Fibroblast of peridontal ligament (primary cell): ENCODE results near the gene CCDC3.
A peak's percentile ranks its signal among the peaks of the same experiment; 100 is the strongest.

Experiments used
- DNase-seq: peaks from one replicate; pipeline ENCODE4 v3.0.0-alpha.2; 2010; ENCODE audit errors: extremely low read depth

The CCDC3 gene

GRCh38 chr10:12924911-12925310 is 76.6 kb downstream of the CCDC3 start:
- no peak for DNase-seq

- no peak for DNase-seq
Measured at GRCh38 chr10:12922117-12922900, 79.2 kb downstream of the CCDC3 start.

- DNase-seq = no peak
Measured at GRCh38 chr10:12921163-12921562, 80.3 kb downstream of the CCDC3 start.

- no peak for DNase-seq
Measured at GRCh38 chr10:12919574-12919973, 81.9 kb downstream of the CCDC3 start.

GRCh38 chr10:12916587-12916986 is 84.9 kb downstream of the CCDC3 start:
- no peak for DNase-seq

- no peak for DNase-seq
Measured at GRCh38 chr10:12915637-12916168, 85.8 kb downstream of the CCDC3 start.

- DNase-seq = no peak
Measured at GRCh38 chr10:12914111-12914510, 87.4 kb downstream of the CCDC3 start.

- no peak for DNase-seq
Measured at GRCh38 chr10:12911795-12912194, 89.7 kb downstream of the CCDC3 start.

- no peak for DNase-seq
Measured at GRCh38 chr10:12910835-12911234, 90.7 kb downstream of the CCDC3 start.

GRCh38 chr10:12909836-12910185 is 91.7 kb downstream of the CCDC3 start:
- no peak for DNase-seq

- no peak for DNase-seq
Measured at GRCh38 chr10:12909182-12909835, 92.2 kb downstream of the CCDC3 start.

GRCh38 chr10:12908773-12909172 is 92.7 kb downstream of the CCDC3 start:
- no peak for DNase-seq

GRCh38 chr10:12907656-12908055 is 93.9 kb downstream of the CCDC3 start:
- peak; percentile 18 for DNase-seq

- no peak for DNase-seq
Measured at GRCh38 chr10:12906051-12906541, 95.4 kb downstream of the CCDC3 start.

- DNase-seq = no peak
Measured at GRCh38 chr10:12905067-12905466, 96.4 kb downstream of the CCDC3 start.

GRCh38 chr10:12902851-12903358 is 98.6 kb downstream of the CCDC3 start:
- DNase-seq = no peak

- peak; percentile 58 for DNase-seq
Measured at GRCh38 chr10:12902135-12902572, 99.4 kb downstream of the CCDC3 start.

GRCh38 chr10:12899546-12899945 is 102.0 kb downstream of the CCDC3 start:
- DNase-seq = no peak

GRCh38 chr10:12898271-12898670 is 103.2 kb downstream of the CCDC3 start:
- no peak for DNase-seq

- no peak for DNase-seq
Measured at GRCh38 chr10:12897278-12897677, 104.2 kb downstream of the CCDC3 start.

- DNase-seq = no peak
Measured at GRCh38 chr10:12896251-12896650, 105.3 kb downstream of the CCDC3 start.

GRCh38 chr10:12892924-12893323 is 108.6 kb downstream of the CCDC3 start:
- no peak for DNase-seq

- DNase-seq = no peak
Measured at GRCh38 chr10:12890958-12891357, 110.6 kb downstream of the CCDC3 start.
